Measurements from ENCODE around the gene BMPR1B. TPM values are rescaled to one million over a fixed set of nuclear protein-coding genes. Genes with fewer than 3 reads are reported as not detected.

BMPR1B gene
- polyA plus RNA-seq, 2 of the 4 experiments (the other 2 are of a cell fraction), result 6.4 to 21.2 TPM

DNA sequence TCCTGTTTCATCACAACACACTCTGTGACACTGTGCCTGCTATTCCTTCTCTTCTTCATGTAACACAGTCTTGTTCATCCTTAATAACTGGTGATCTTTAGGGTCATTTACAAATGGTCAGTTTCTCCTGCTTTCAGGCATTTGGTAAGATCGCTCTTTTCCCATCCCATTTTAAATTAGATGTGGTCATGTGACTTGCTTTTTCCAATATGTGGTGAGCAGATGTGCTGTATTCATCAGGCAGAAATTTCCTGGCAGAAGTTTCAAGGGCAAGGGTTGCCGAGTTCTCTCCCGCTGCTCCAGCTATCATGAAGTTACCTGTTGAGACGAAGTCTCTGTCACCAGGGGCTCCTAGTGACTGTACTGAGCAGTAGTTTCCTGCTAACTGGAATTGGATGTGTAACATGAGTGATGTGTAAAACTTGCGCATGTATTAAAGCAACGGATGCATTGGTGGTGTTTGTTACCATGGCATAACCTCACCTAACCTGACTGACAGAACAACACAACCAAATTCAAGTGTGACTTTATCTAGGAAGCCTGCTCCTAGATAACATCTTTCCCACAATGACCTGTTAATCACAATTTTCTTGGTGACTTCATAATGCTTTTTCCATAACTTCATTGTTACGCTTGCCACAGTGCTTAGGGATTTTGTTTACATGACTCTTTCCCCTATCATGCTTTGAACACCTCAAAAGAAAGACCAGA, 29.5 kb upstream of the BMPR1B start:
- ATAC-seq, result no peak
- DNase-seq (ENCODE audit: low read depth in 1 of 2, low spot score in 1 of 2), result no peak
- peak; percentile 70 for FAIRE-seq
- Histone ChIP-seq H3K4me1 (peaks cover 81% of the 10 kb centered on the region), H3K9me3 (no peaks in the 10 kb centered on the region), H3K4me3 (no peak overlapping the region), H3K4me2 (no peak overlapping the region), H3K27ac (peak overlapping the region; percentile 23 to 67; a peak in 5 of 6 replicates)
- CTCF ChIA-PET, result no interaction called here
- WGBS (ENCODE audit: missing lambda C conversion rate), result 98% methylated on average over 7 of the region's 7 CpGs
- TF ChIP-seq EP300 (IDR thresholded peaks at IDR 0.05), result no peak
- no peak for TF ChIP-seq ZSCAN20 (CRISPR knock-in tag; IDR thresholded peaks at IDR 0.05)
- TF ChIP-seq HOXB13 (CRISPR knock-in tag; IDR thresholded peaks at IDR 0.05; ENCODE audit: low read depth), result no peak
- TF ChIP-seq, protein P1, sequence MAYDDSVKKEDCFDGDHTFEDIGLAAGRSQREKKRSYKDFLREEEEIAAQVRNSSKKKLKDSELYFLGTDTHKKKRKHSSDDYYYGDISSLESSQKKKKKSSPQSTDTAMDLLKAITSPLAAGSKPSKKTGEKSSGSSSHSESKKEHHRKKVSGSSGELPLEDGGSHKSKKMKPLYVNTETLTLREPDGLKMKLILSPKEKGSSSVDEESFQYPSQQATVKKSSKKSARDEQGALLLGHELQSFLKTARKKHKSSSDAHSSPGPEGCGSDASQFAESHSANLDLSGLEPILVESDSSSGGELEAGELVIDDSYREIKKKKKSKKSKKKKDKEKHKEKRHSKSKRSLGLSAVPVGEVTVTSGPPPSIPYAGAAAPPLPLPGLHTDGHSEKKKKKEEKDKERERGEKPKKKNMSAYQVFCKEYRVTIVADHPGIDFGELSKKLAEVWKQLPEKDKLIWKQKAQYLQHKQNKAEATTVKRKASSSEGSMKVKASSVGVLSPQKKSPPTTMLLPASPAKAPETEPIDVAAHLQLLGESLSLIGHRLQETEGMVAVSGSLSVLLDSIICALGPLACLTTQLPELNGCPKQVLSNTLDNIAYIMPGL (CRISPR knock-in tag; IDR thresholded peaks at IDR 0.05; ENCODE audit: borderline replicate concordance), result no peak
- no peak for TF ChIP-seq MAZ (IDR thresholded peaks at IDR 0.05; ENCODE audit: borderline replicate concordance, low read depth, low read length)
- TF ChIP-seq JUN (IDR thresholded peaks at IDR 0.05), result no peak
- TF ChIP-seq, protein P2, sequence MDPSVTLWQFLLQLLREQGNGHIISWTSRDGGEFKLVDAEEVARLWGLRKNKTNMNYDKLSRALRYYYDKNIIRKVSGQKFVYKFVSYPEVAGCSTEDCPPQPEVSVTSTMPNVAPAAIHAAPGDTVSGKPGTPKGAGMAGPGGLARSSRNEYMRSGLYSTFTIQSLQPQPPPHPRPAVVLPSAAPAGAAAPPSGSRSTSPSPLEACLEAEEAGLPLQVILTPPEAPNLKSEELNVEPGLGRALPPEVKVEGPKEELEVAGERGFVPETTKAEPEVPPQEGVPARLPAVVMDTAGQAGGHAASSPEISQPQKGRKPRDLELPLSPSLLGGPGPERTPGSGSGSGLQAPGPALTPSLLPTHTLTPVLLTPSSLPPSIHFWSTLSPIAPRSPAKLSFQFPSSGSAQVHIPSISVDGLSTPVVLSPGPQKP (IDR thresholded peaks at IDR 0.05; ENCODE audit: low read depth, low read length), result no peak
- no peak for TF ChIP-seq POLR2AphosphoS2 (conservative IDR thresholded peaks at IDR 0.05; ENCODE audit: low read length)
- TF ChIP-seq BHLHE40 (IDR thresholded peaks at IDR 0.05; ENCODE audit: low read depth, low read length), result no peak
- no peak for TF ChIP-seq HOXA7 (CRISPR knock-in tag; IDR thresholded peaks at IDR 0.05)
- TF ChIP-seq, protein P3, sequence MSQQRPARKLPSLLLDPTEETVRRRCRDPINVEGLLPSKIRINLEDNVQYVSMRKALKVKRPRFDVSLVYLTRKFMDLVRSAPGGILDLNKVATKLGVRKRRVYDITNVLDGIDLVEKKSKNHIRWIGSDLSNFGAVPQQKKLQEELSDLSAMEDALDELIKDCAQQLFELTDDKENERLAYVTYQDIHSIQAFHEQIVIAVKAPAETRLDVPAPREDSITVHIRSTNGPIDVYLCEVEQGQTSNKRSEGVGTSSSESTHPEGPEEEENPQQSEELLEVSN (IDR thresholded peaks at IDR 0.05; ENCODE audit: borderline replicate concordance, low read depth), result no peak
- TF ChIP-seq CHD4 (IDR thresholded peaks at IDR 0.05; ENCODE audit: borderline replicate concordance), result no peak
- TF ChIP-seq CBX8 (IDR thresholded peaks at IDR 0.05), result no peak
- TF ChIP-seq EHF (CRISPR knock-in tag; IDR thresholded peaks at IDR 0.05), result no peak
- TF ChIP-seq, protein P4, sequence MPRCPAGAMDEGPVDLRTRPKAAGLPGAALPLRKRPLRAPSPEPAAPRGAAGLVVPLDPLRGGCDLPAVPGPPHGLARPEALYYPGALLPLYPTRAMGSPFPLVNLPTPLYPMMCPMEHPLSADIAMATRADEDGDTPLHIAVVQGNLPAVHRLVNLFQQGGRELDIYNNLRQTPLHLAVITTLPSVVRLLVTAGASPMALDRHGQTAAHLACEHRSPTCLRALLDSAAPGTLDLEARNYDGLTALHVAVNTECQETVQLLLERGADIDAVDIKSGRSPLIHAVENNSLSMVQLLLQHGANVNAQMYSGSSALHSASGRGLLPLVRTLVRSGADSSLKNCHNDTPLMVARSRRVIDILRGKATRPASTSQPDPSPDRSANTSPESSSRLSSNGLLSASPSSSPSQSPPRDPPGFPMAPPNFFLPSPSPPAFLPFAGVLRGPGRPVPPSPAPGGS (IDR thresholded peaks at IDR 0.05), result no peak
- no peak for TF ChIP-seq CEBPB (IDR thresholded peaks at IDR 0.05)
- TF ChIP-seq GATA3 (IDR thresholded peaks at IDR 0.05; ENCODE audit: borderline replicate concordance), result no peak
- no peak for TF ChIP-seq MAFK (IDR thresholded peaks at IDR 0.05; ENCODE audit: partially characterized antibody)
- TF ChIP-seq, protein P5, sequence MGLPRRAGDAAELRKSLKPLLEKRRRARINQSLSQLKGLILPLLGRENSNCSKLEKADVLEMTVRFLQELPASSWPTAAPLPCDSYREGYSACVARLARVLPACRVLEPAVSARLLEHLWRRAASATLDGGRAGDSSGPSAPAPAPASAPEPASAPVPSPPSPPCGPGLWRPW (IDR thresholded peaks at IDR 0.05), result no peak
- POLR2A ChIA-PET, result no interaction called here

DNA sequence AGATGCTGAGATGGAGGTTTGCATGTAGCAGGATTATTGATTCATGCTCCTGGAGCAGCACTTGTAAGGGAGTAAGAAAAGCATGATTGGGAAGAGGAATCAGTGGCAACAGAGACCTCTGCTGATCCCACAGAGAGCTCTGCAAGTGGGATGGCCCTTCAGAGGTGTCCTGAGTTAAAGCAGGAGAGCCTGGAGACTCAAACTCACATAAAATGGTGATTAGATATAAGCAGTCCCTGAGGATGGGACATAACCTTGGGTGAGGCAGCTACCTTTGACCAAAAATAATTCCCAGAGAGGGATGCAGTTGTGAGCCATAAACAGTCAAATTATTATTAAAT, 25.4 kb upstream of the BMPR1B start:
- TF ChIP-seq, protein P5 (IDR thresholded peaks at IDR 0.05), result no peak
- TF ChIP-seq RAD21 (conservative IDR thresholded peaks at IDR 0.05 in 1 of 2, IDR thresholded peaks at IDR 0.05 in 1 of 2), result peak in 1 of 2 experiments; percentile 35; a peak in 1 of 5 replicates
- peaks cover 41% of the 10 kb centered on the region for H3K4me1 ChIP-seq

More for the DNA sequence above, 25.4 kb upstream of the BMPR1B start:
- Histone ChIP-seq H3K4me2 (peak overlapping the region; percentile 52), H3K4me3 (no peak overlapping the region), H3K27ac (peak overlapping the region; percentile 70 to 75), H3K9me3 (no peaks in the 10 kb centered on the region)
- DNase-seq (ENCODE audit: low read depth in 1 of 2, low spot score in 1 of 2) (peak in 1 of 2 experiments; percentile 56), ATAC-seq (peak; percentile 52 to 82; a peak in 4 of 6 replicates), FAIRE-seq (no peak)
- ChIA-PET POLR2A (no interaction called here), CTCF (interaction anchor here (0.7 to 3.9 kb wide), 16 partner anchors 10 to 326 kb away, joined by 3 to 31 read pairs (median 5); no protein-coding TSS in a partner anchor)
